ENCODE results near the gene CHD9.

DNA sequence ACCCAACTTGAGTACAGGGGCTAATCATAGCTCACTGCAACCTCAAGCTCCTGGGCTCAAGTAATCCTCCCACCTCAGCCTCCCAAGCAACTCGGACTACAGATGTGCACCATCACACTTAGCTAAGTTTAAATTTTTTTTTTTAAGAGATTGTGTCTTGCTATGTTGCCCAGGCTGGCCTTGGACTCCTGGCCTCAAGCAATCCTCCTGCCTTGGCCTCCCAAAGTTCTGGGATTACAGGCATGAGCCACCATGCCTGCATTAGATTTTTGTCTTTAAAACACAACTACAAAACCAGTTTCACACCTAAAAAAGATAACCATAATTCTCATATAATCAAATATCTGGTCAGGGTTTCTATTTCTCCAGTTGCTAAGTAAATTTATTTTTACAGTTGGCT lies 147.1 kb downstream of the CHD9 start:
- TF ChIP-seq, protein P1, sequence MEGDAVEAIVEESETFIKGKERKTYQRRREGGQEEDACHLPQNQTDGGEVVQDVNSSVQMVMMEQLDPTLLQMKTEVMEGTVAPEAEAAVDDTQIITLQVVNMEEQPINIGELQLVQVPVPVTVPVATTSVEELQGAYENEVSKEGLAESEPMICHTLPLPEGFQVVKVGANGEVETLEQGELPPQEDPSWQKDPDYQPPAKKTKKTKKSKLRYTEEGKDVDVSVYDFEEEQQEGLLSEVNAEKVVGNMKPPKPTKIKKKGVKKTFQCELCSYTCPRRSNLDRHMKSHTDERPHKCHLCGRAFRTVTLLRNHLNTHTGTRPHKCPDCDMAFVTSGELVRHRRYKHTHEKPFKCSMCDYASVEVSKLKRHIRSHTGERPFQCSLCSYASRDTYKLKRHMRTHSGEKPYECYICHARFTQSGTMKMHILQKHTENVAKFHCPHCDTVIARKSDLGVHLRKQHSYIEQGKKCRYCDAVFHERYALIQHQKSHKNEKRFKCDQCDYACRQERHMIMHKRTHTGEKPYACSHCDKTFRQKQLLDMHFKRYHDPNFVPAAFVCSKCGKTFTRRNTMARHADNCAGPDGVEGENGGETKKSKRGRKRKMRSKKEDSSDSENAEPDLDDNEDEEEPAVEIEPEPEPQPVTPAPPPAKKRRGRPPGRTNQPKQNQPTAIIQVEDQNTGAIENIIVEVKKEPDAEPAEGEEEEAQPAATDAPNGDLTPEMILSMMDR (IDR thresholded peaks at IDR 0.05 in 4 of 5, conservative IDR thresholded peaks at IDR 0.05 in 1 of 5): no peak
- TF ChIP-seq POLR2A (IDR thresholded peaks at IDR 0.05): no peak

All from gastrocnemius medialis (tissue), 4 donors.